Retina (tissue), 1 donor: ENCODE data around the gene CES4A.
"Not testable (repeated sequence)": the region's sequence is repeated elsewhere in the genome, so short reads cannot be mapped to it uniquely, and the experiment has no call there.

Experiments used
- DNase-seq: peaks from one replicate; pipeline ENCODE4 v3.0.0-alpha.2; 2016

The CES4A gene

DNA sequence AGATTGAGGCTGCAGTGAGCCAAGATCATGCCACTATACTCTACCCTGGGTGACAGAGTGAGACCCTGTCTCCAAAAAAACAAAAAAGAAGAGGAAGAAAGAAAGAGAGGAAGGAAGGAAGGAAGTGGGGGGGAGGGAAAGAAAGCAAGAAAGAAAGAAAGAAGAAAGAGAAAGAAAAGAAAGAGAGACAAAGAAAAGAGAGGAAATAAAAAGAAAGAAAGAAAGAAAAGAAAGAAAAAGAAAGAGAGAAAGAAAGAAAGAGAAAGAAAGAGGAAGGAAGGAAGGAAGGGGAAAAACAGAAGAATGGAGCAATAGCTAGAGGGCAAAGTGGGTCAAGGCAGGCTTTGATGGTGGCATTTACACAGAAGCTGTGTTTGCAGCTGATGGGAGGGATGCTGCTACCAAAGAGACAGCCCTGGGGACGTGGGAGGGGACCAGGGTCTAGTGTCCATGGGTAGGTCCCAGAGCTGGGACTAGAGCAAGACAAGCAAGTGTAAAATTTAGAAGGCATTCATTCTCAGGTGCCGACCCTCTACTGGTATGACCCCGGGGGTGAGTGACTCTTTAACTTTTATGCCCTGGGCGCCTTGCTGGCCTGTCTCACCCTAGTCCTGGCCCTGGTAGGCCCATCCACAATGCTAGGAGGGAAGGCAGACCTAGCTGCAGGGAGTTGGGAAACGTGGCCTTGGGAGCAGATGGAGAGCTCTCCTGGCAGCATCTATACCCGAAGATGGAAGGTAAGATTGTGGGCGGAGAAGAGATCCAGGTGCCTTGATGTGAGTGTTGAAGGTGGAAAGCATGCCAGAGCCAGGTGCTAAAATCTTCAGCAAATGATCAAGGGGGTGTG is 29.3 kb upstream of the CES4A start:
- DNase-seq, result no peak

DNA sequence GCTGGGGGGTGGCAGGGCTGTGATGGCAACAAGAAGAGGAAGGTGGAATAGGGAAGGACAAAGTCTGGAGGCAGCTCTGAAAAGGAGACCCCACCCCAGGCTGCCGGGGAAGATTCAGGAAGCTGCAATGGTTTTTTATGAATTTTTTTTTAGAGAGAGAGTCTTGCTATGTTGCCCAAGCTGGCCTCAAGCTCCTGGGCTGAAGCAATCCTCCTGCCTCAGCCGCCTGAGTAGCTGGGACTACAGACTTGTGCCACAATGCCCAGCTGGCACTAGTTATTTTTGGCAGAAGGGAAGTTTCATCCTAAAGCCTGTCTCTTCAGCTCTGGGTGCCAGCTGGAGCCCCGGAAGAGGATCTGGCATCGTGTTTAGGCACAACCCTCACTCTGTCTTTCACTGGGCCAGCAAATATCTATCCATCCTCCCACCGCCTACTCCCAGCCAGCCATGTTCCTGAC is 28.7 kb upstream of the CES4A start:
- DNase-seq, result no peak

DNA sequence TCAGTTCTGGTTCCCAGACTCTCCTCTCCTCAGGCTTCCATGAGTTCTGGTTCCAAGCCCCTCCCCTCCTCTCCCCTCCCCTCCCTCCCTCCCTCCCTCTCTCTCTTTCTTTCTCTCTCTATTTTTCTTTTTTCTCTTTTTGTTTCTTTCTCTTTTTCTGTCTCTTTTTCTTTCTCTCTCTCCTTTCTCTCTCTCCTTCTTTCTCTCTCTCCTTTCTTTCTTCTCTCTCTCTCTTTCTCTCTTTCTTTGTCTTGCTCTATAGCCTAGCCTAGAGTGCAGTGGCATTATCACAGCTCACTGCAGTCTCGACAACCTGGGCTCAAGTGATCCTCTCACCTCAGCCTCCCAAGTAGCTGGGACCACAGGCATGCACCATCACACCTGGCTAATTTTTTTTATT is 28.1 kb upstream of the CES4A start:
- DNase-seq, result no peak

DNA sequence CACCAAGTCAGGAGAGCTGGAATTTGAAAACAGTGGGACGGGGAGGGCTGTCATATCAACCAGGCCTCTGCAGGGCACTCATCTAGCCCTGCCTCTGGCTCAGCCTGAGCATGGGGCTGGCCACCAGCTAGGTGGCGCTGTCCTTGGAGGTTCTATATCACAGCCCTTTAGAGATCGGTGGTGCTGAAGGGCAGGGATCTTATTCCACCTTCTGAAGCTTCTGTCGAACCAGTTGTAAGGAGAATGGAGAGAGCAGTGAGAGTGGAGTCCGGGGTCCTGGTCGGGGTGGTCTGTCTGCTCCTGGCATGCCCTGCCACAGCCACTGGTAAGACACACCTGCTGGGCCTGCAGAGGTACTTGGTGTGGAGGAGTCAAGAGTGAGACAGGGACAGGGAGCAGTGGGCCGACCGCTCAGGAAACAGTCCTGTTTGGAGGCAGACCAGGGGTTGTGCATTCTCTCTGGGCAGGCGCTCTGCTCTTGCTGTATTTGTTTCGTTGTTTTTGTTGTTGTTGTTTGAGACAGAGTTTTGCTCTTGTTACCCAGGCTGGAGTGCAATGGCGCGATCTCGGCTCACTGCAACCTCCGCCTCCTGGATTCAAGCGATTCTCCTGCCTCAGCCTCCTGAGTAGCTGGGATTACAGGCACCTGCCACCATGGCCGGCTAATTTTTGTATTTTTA is 27.2 kb upstream of the CES4A start, which contains the start of gene CES3:
TSS of gene CES3 (plus strand) at position 202 of the 680 bp plus-strand sequence. CDS start at position 244, 42 bp downstream.
- DNase-seq, result peak; percentile 66

DNA sequence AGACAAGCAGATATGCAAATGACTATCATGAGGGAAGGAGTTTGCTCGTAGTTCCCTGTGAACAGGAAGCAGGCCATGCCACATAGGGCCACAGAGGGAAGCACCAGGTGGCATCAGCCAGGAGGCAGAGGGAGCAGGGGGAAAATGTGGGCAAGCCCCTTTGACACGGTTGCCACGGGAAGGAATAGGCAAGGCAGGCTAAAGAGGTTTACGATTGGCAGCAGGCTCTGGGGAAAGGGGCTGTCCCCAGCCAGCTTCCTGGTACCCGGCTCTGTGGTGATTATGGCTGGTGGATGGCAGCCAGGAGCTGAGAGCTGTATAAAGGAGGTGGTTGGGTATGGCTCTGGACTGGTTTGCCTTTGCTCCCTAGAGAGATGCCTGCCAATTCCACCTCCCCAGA is 26.5 kb upstream of the CES4A start:
- no peak for DNase-seq

DNA sequence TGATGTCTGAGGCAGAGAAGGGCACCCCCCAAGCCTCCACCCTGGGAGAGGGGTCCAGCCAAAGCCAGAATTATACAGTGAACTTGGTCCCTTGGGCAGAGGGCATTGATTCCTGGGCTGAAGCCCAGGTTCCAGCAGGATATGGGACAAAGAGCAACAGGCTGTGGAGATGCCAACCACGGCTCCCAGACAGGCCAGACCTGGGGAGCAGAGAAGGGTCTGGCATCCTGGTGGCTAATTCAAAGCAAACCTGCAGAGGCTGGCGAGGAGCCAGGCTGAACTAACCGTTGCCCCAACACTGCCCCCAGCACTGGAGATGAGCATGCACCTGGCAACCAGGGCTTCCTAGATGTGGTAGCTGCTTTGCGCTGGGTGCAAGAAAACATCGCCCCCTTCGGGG is 24.3 kb upstream of the CES4A start:
- DNase-seq, result no peak

DNA sequence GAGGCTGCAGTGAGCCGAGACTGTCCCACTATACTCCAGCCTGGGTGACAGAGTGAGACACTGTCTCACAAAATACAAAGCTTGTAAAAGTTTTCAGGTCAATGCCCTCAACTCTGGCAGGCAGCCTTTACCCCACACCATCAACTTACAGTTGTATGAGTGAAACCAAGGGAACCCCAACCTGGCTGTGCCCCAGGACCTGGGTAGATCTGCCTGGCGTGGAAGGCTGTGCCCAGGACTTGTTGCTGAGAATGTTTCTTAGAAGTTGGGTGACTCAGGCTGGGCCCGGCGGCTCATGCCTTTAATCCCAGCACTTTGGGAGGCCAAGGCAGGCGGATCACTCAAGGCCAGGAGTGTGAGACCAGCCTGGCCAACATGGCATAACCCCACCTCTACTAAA is 19.5 kb upstream of the CES4A start:
- no peak for DNase-seq

DNA sequence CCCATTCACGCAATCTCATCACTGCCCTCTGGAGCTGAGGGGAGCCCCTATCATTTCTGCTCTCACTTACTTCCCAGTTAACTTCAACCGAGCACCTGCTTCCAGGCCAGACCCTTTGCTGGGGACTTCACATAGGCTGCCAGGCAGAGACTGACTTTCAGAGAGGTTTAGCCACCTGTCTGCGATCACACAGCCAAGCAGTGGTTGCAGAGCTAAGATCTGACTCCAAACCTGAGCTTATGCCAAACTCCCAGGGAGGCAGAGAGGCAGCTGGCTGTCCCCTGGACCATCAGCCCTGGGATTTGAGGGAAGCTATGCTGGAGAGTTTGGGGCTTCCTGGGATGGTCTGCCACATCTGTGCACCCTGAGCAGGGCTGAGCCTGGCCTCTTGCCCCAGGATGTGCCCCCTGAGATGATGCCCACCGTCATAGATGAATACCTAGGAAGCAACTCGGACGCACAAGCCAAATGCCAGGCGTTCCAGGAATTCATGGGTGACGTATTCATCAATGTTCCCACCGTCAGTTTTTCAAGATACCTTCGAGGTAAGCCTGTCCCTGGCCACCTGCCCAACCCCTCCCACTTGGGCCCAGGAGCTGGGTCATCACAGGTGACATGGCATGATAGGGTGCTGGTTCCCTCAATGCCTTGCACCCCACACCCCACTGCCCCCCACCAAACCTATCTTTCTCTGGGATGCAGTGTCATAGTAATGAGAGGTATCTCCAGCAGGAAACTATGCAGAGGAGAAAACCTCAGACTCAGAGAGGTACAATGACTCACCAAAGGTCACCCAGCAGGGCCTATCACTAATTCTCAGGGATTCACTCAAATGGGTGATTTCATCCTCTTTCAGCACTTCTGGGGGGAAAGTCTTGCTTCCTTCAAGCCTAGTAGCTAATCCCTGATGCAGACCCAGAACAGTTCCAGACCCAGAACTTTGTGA is 17.3 kb upstream of the CES4A start:
- no peak for DNase-seq

DNA sequence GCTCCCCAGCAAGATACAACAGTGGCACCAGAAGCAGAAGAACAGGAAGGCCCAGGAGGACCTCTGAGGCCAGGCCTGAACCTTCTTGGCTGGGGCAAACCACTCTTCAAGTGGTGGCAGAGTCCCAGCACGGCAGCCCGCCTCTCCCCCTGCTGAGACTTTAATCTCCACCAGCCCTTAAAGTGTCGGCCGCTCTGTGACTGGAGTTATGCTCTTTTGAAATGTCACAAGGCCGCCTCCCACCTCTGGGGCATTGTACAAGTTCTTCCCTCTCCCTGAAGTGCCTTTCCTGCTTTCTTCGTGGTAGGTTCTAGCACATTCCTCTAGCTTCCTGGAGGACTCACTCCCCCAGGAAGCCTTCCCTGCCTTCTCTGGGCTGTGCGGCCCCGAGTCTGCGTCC is 15.4 kb upstream of the CES4A start:
- DNase-seq, result no peak

DNA sequence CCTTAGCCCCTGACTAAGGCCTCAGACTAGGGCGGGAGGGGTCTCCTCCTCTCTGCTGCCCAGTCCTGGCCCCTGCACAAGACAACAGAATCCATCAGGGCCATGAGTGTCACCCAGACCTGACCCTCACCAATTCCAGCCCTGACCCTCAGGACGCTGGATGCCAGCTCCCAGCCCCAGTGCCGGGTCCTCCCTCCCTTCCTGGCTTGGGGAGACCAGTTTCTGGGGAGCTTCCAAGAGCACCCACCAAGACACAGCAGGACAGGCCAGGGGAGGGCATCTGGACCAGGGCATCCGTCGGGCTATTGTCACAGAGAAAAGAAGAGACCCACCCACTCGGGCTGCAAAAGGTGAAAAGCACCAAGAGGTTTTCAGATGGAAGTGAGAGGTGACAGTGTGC is 14.7 kb upstream of the CES4A start:
- DNase-seq, result no peak

DNA sequence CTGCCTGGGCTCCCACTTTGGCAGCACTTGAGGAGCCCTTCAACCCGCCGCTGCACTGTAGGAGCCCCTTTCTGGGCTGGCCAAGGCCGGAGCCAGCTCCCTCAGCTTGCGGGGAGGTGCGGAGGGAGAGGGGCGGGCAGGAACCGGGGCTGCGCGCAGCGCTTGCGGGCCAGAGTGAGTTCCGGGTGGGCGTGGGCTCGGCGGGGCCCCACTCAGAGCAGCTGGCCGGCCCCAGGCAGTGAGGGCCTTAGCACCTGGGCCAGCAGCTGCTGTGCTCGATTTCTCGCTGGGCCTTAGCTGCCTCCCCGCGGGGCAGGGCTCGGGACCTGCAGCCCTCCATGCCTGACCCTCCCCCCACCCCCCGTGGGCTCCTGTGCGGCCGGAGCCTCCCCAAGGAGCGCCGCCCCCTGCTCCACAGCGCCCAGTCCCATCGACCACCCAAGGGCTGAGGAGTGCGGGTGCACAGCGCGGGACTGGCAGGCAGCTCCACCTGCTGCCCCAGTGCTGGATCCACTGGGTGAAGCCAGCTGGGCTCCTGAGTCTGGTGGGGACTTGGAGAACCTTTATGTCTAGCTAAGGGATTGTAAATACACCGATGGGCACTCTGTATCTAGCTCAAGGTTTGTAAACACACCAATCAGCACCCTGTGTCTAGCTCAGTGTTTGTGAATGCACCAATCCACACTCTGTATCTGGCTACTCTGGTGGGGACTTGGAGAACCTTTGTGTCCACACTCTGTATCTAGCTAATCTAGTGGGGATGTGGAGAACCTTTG is 14.0 kb upstream of the CES4A start:
- DNase-seq, result not testable (repeated sequence)

DNA sequence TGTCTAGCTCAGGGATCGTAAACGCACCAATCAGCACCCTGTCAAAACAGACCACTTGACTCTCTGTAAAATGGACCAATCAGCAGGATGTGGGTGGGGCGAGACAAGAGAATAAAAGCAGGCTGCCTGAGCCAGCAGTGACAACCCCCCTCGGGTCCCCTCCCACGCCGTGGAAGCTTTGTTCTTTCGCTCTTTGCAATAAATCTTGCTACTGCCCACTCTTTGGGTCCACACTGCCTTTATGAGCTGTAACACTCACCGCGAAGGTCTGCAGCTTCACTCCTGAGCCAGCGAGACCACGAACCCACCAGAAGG is 13.5 kb upstream of the CES4A start:
- not testable (repeated sequence) for DNase-seq

DNA sequence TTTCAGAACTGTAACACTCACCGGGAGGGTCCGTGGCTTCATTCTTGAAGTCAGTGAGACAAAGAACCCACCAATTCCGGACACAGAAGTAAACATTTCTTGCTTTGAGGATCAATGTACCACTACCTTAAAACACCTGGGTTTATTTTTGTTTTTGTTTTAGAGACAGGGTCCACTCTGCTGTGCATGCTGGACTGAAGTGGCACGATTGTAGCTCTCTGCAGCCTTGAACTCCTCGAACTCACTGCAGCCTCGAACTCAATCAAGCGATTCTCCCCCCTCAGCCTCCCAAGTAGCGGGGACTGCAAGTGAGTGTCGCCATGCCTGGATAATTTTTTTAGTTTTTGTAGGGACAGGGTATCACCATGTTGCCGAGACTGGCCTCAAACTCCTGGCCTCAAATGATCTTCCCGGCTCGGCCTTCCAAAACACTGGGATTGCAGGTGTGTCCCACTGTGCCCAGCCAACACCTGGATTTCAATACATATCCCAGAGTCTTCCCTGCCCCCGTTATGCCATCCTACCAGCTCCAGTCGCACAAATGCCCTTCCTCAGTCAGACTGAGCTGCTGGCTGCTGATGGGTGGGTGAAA is 13.0 kb upstream of the CES4A start:
- DNase-seq, result no peak

DNA sequence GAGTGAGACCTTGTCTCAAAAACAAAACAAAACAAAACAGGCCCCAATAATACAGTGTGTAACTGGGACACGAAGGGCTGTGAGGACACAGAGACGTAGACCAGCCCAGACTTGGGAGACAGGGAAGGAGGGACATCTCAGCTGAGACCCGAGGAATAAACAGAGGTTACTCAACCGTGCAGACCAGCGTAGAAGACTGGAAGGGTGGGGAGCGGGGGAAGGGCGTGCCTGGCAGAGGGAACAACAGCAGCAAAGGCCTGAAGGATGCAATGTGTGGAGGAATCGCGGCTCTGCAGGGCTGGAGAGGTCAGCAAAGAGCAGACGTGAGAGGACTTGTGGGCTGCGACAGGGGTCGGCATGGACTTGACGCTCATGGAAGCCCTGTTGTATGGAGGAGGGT is 11.6 kb upstream of the CES4A start:
- DNase-seq, result peak; percentile 54

DNA sequence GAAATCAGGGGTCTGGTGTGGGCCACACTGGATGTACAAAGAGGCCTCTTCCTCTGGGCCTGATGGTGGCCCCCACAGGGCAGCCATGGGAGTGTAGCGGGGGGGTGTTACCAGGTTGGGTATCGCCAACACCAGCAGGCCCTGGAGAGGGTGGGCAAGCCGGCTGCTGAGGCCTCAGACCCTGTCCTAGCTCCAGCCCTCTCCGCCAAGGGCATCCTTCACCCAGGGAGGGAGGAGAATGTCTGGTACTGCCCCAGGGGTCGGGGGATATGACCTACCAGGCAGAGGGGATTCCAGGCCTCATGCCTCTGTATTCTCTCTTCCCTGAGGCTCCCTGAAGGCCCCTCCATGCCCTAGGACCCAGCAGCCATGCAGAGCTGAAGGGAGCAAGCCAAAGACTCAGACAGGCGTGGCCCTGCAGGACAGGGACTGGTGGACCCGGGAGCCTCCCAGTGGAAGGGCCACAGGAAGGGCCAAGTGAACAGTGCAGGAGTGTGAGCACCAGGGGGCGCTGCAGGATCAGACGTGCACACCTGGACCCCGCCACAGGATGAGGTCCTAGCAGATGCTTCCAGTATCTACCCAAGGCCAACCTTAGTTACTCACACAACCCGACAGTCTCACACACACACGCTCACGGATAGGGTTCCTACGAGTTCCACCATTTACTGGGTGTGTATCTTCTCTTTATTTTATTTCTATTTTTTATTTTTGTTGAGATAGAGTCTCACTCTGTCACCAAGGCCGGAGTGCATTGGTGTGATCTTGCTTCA is 10.9 kb upstream of the CES4A start:
- DNase-seq, result peak; percentile 88

DNA sequence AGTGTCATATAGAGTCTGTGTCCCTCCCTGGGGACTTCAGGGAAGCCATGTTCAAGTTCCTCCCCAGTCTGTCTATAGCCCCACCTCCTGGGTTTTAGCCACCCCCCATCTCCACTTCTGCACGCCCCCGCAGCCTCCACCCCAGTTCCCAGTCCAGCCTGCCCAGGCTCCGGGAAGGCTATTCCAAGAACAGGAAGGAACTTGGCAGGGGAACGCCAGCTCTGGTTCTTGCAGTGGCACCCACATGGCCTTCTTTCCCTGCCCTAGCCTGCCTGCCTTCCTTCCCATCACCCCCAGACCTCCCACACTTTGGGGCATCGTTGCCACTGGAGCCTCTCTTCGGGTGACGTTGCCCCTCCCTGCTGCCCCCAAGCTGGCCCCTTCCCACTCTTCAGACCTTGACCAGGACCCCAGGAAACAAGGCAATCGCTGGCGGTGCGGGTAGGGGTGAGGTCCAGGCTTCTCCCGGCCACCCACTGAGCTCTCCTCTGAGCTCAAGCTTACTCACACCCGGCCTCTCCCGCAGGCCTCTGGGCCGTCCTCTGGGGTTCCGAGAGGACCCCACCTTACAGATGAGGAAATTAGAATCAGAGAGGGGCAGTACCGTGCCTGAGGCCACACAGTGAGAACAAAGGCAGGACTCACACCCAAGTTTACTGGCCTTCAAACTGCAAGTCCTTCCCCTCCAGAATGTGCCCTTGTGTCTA is 9.2 kb upstream of the CES4A start:
- DNase-seq, result no peak

DNA sequence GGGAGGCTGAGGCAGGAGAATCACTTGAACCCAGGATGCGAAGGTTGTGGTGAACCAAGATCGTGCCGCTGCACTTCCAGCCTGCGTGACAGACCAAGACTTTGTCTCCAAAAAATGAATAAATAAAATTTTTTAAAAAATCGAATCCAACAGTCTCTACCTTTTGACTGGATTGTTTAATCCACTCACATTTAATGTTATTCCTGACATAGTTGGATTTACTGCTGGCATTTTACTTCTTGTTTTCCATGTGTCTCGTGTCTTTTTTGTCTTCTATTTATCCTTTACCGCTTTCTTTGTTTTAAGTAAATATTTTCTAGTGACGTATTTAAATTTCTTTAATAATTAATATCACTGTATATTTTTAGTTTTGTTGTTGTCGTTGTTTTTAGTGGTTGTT is 5.4 kb upstream of the CES4A start:
- DNase-seq, result no peak

DNA sequence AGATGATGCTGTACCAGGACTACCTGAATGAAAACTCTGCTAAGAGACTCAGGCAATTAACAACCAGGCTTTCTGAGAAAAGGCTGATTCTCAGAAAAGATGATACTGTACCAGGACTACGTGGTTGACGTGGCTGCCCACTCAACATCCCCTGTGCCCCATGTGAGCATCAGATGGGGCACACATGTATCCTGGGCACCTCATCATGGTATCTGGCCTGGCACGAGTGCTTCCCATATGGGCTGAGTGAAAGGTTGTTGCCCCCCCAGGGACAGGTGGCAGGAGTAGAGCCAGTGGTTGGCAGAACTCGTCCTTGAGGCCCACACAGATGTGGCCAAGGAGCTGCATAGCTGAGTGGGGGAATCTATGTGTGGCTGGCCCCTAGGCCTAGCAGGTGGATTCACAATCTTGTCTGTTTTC is 3.5 kb upstream of the CES4A start:
- no peak for DNase-seq

DNA sequence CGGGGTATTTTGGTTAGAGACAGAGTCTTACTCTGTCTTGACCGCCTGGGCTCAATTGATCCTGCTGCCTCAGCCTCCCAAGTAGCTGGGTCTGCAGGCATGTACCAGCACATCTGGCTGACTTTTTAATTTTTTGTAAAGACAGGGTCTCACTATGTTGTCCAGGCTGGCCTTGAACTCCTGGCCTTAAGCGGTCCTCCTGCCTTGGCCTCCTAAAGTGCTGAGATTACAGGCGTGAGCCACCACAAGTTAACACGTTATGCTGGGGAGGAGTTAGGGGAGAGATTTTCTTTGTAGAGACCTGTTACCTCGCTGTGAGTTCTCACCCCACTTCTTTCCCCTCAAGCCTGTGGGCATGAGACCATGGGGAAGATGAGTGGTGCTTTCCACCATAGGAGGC is 1.8 kb upstream of the CES4A start:
- no peak for DNase-seq

DNA sequence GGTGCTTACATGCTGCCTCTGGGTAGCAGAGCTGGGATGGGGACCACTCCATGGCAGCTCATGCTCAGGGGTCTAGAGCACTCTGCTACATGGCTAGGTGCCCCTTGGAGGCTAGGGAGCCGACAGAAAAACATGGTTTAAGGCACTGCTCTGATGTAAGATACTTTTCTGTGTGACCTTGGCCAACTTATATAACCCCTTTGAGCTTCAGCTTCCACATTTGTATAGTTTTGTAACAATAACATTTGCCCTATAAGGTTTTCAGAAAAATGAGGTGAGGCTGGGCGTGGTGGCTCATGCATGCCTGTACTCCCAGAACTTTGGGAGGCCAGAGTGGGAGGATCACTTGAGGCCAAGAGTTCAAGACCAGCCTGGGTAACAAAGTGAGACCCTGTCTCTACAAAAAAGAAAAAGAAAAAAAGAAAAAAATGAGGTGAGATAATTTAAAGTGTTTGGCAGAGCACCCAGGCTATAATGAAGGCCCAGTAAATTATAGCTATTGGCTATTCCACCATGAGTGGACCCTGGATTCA is 3.2 kb downstream of the CES4A start:
- DNase-seq, result no peak
